Mesothelial cell of epicardium (in vitro differentiated cells): ENCODE results near the gene C6orf15. TPM values are rescaled to one million over a fixed set of nuclear protein-coding genes. Genes with fewer than 3 reads are reported as not detected.

Experiments used
- DNase-seq, 2 experiments: peaks; one replicate each; pipeline ENCODE4 v3.0.0; 2021; ENCODE audit warnings: low spot score in 2 of 2; ENCODE audit not compliant: unreplicated experiment in 2 of 2
- H3K27ac Mint-ChIP-seq: 2 replicates; pipeline ENCODE4 v1.8.0; 2021; ENCODE audit warnings: mixed read lengths
- H3K27me3 Mint-ChIP-seq: 2 replicates; pipeline ENCODE4 v1.8.0; 2021; ENCODE audit warnings: low read depth, mixed read lengths
- H3K36me3 Mint-ChIP-seq: 2 replicates; pipeline ENCODE4 v1.8.0; 2021; ENCODE audit warnings: mixed read lengths
- H3K4me1 Mint-ChIP-seq: 2 replicates; pipeline ENCODE4 v1.8.0; 2021; ENCODE audit warnings: mixed read lengths
- H3K4me3 Mint-ChIP-seq: 2 replicates; pipeline ENCODE4 v1.8.0; 2021; ENCODE audit warnings: mild to moderate bottlenecking, moderate library complexity, mixed read lengths
- H3K9me3 Mint-ChIP-seq: 2 replicates; pipeline ENCODE4 v1.8.0; 2021; ENCODE audit warnings: mixed read lengths
- total RNA-seq: library from RNA; stranded (reverse); gene quantifications from 3 replicates; pipeline ENCODE4 v1.2.1, GENCODE V29; 2021
- TF ChIP-seq, protein P1 (sequence below): fragments of 200-600 bp; sonication (generic); IDR thresholded peaks from one replicate; pipeline ENCODE4 v1.5.0; 2021; ENCODE audit warnings: antibody characterized with exemption; ENCODE audit not compliant: unreplicated experiment

C6orf15 gene
- total RNA-seq, 1 donor from 2014 or later, result not detected

DNA sequence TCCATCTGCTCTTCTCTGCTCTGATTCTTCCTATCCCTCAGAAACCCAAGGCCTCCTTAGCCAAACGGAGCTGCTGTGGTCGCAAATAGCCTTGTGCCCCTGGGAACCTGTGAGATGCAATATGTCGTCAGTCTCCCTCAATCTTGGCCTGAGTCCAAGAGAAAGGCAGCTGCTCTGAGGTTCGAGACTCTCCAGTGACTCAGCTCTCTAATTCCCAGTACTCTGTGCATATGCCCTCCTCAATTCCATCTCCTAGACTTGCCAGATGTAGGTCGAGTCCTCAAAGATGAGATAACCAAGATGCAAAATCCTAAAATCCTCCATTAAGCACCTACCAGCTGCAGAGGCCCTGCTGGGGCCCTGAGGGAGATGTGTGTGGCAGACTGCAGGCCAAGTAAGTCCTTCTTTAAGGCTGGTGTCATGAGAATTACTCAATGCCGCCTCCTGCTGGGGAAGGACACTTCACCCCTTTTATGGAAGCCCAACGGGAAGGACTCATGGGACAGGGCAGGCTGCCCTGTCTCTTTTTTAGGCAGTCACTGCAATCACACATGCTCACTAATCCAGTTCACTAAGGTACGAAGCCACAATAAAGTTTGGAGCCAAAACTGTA, 28.5 kb downstream of the C6orf15 start:
- H3K9me3 Mint-ChIP-seq, result no peaks in the 10 kb centered on the region
- peak overlapping the region; percentile 64 for H3K27ac Mint-ChIP-seq
- H3K4me1 Mint-ChIP-seq, result peaks cover 15% of the 10 kb centered on the region
- no peaks in the 10 kb centered on the region for H3K36me3 Mint-ChIP-seq
- H3K27me3 Mint-ChIP-seq, result no peaks in the 10 kb centered on the region
- no peak overlapping the region for H3K4me3 Mint-ChIP-seq
- TF ChIP-seq, protein P1, sequence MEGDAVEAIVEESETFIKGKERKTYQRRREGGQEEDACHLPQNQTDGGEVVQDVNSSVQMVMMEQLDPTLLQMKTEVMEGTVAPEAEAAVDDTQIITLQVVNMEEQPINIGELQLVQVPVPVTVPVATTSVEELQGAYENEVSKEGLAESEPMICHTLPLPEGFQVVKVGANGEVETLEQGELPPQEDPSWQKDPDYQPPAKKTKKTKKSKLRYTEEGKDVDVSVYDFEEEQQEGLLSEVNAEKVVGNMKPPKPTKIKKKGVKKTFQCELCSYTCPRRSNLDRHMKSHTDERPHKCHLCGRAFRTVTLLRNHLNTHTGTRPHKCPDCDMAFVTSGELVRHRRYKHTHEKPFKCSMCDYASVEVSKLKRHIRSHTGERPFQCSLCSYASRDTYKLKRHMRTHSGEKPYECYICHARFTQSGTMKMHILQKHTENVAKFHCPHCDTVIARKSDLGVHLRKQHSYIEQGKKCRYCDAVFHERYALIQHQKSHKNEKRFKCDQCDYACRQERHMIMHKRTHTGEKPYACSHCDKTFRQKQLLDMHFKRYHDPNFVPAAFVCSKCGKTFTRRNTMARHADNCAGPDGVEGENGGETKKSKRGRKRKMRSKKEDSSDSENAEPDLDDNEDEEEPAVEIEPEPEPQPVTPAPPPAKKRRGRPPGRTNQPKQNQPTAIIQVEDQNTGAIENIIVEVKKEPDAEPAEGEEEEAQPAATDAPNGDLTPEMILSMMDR, result peak; percentile 27
- no peak for DNase-seq

- TF ChIP-seq, protein P1, result no peak
- Mint-ChIP-seq H3K9me3 (no peaks in the 10 kb centered on the region), H3K36me3 (no peaks in the 10 kb centered on the region), H3K27me3 (no peaks in the 10 kb centered on the region), H3K4me3 (no peak overlapping the region), H3K27ac (no peak overlapping the region), H3K4me1 (peaks cover 9% of the 10 kb centered on the region)
- no peak for DNase-seq
Observed at GRCh38 chr6:31081872-31082271, 30.5 kb downstream of the C6orf15 start.

DNA sequence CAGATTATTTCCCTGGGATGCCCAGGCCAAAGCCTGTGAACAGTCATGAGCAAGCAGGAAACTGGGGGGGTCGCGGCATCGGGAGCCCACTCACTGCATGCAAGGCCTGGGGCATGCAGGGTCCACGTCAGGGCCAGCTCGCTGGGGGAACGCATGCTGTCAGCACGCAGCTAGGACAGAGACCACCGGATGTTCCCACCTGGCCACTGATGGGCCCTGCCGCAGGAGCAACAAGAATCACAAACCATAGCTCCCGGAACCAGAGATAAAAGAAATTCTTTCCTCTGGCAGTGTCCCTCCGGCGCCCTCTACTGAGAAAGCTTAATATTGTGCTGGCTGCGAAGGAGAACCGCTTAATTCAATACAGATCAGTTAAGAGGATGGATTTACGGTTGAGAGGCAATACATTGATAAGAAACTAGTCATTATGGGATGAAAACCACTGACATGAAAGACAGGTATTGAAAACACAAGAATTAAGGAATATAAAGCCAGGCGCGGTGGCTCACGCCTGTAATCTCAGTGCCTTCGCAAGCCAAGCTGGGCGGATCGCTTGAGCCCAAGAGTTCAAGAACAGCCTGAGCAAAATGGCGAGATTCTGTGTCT, 32.6 kb downstream of the C6orf15 start:
- TF ChIP-seq, protein P1, result peak; percentile 58
- DNase-seq, result peak; percentile 32 to 78
- H3K27ac Mint-ChIP-seq, result no peak overlapping the region
- H3K36me3 Mint-ChIP-seq, result no peaks in the 10 kb centered on the region
- no peaks in the 10 kb centered on the region for H3K9me3 Mint-ChIP-seq
- no peaks in the 10 kb centered on the region for H3K27me3 Mint-ChIP-seq
- H3K4me3 Mint-ChIP-seq, result peak overlapping the region; percentile 38
- peaks cover 10% of the 10 kb centered on the region for H3K4me1 Mint-ChIP-seq

GRCh38 chr6:31076611-31077010, 35.8 kb downstream of the C6orf15 start:
- peaks cover 31% of the 10 kb centered on the region for H3K4me1 Mint-ChIP-seq
- DNase-seq, result no peak
- TF ChIP-seq, protein P1, result no peak
- H3K27me3 Mint-ChIP-seq, result no peaks in the 10 kb centered on the region
- no peaks in the 10 kb centered on the region for H3K36me3 Mint-ChIP-seq
- H3K9me3 Mint-ChIP-seq, result no peaks in the 10 kb centered on the region
- no peak overlapping the region for H3K4me3 Mint-ChIP-seq
- H3K27ac Mint-ChIP-seq, result no peak overlapping the region

- no peak overlapping the region for H3K4me3 Mint-ChIP-seq
- TF ChIP-seq, protein P1, result no peak
- no peak for DNase-seq
- no peaks in the 10 kb centered on the region for H3K9me3 Mint-ChIP-seq
- no peaks in the 10 kb centered on the region for H3K36me3 Mint-ChIP-seq
- H3K27ac Mint-ChIP-seq, result no peak overlapping the region
- H3K4me1 Mint-ChIP-seq, result peaks cover 37% of the 10 kb centered on the region
- no peaks in the 10 kb centered on the region for H3K27me3 Mint-ChIP-seq
Observed at GRCh38 chr6:31075528-31075927, 36.8 kb downstream of the C6orf15 start.
